Osteoblast (primary cell): ENCODE data around the gene TIMM44. TPM values are rescaled to one million over a fixed set of nuclear protein-coding genes. Genes with fewer than 3 reads are reported as not detected.

Experiments
- DNase-seq: peaks from one replicate; pipeline ENCODE4 v3.0.0; 2011; ENCODE audit warnings: low spot score, mixed read lengths; ENCODE audit not compliant: insufficient read length; ENCODE audit errors: missing footprints
- H2AFZ ChIP-seq: 2 replicates; pipeline ENCODE4 v1.6.0; 2011; ENCODE audit warnings: mild to moderate bottlenecking, low read length
- H3K27ac ChIP-seq: 2 replicates; pipeline ENCODE4 v1.5.1; 2011; ENCODE audit warnings: mild to moderate bottlenecking, low read depth, low read length, moderate library complexity
- H3K27me3 ChIP-seq: 2 replicates; pipeline ENCODE4 v1.6.0; 2012; ENCODE audit warnings: mild to moderate bottlenecking, control low read depth, inconsistent platforms, low read length, moderate library complexity; ENCODE audit not compliant: insufficient read depth
- H3K36me3 ChIP-seq: 2 replicates; pipeline ENCODE4 v1.5.1; 2011; ENCODE audit warnings: mild to moderate bottlenecking, low read length, control low read depth, moderate library complexity; ENCODE audit not compliant: insufficient read depth
- H3K4me1 ChIP-seq: 2 replicates; pipeline ENCODE4 v1.5.1; 2011; ENCODE audit warnings: mild to moderate bottlenecking, low read length, control low read depth, moderate library complexity; ENCODE audit not compliant: insufficient read depth
- H3K4me2 ChIP-seq: 2 replicates; pipeline ENCODE4 v1.6.0; 2011; ENCODE audit warnings: mild to moderate bottlenecking, low read length; ENCODE audit not compliant: insufficient read depth
- H3K4me3 ChIP-seq: fragments of 200-600 bp; sonication (generic); 3 replicates; pipeline ENCODE4 v1.5.1; 2012; ENCODE audit warnings: mild to moderate bottlenecking, low read length, inconsistent platforms; ENCODE audit not compliant: insufficient read depth
- H3K79me2 ChIP-seq: 2 replicates; pipeline ENCODE4 v1.6.0; 2012; ENCODE audit warnings: mild to moderate bottlenecking, low read length, control low read depth, inconsistent platforms; ENCODE audit not compliant: insufficient read depth
- H3K9me3 ChIP-seq: 2 replicates; pipeline ENCODE4 v1.5.1; 2011; ENCODE audit warnings: low read depth, low read length, control low read depth
- H4K20me1 ChIP-seq: 2 replicates; pipeline ENCODE4 v1.6.0; 2012; ENCODE audit warnings: mild to moderate bottlenecking, low read length, control low read depth; ENCODE audit not compliant: insufficient read depth
- total RNA-seq: library from RNA; depleted of rRNA; stranded (reverse); fragments of >200 nt; gene quantifications from 2 replicates; pipeline ENCODE4 v1.2.3, GENCODE V29; 2012
- TF ChIP-seq, protein P1 (sequence below): IDR thresholded peaks from 2 replicates; pipeline ENCODE4 v1.5.1; 2011; ENCODE audit warnings: mild to moderate bottlenecking, low read depth, low read length, moderate library complexity; ENCODE audit errors: extremely low read depth

The TIMM44 gene
- total RNA-seq, 1 donor, result 52.5 TPM

DNA sequence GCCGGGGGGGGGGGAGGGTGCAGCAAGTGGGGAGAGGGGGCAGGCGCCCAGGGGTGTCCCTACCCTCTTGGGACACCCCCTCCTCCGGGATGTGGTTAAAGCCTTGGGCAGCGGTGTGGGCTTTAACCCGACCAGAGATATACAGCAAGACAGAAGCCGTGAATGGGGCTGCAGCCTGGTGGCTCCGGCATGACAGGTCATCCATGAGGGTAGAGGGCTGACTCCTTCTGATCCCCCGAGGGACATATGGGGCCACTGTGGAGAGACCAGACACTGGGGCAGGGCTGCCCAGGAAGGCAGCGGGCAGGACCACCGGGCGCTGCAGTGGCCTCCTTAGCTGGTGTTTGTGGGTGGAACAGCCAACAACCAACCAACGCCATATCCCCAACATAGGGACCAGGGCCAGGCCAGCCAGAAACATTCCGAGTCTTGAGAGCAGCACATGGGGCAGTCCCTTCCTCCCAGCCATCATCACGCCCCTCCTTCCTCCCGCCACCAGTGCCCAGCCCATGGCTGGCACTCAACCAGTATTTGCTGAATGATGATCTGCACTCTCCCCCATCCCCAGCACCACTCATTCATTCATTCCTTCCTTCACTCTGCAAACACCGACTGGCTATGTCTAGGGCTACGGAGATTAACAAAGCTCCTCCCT is 43.8 kb upstream of the TIMM44 start:
- Histone ChIP-seq H3K27me3 (no peaks in the 10 kb centered on the region), H3K27ac (peak overlapping the region; percentile 33), H2AFZ (no peak overlapping the region), H3K36me3 (peaks cover 61% of the 10 kb centered on the region), H3K79me2 (peaks cover 90% of the 10 kb centered on the region), H3K4me2 (no peak overlapping the region), H3K4me3 (no peak overlapping the region), H4K20me1 (peaks cover 73% of the 10 kb centered on the region), H3K9me3 (no peaks in the 10 kb centered on the region), H3K4me1 (peaks cover 16% of the 10 kb centered on the region)
- TF ChIP-seq, protein P1, sequence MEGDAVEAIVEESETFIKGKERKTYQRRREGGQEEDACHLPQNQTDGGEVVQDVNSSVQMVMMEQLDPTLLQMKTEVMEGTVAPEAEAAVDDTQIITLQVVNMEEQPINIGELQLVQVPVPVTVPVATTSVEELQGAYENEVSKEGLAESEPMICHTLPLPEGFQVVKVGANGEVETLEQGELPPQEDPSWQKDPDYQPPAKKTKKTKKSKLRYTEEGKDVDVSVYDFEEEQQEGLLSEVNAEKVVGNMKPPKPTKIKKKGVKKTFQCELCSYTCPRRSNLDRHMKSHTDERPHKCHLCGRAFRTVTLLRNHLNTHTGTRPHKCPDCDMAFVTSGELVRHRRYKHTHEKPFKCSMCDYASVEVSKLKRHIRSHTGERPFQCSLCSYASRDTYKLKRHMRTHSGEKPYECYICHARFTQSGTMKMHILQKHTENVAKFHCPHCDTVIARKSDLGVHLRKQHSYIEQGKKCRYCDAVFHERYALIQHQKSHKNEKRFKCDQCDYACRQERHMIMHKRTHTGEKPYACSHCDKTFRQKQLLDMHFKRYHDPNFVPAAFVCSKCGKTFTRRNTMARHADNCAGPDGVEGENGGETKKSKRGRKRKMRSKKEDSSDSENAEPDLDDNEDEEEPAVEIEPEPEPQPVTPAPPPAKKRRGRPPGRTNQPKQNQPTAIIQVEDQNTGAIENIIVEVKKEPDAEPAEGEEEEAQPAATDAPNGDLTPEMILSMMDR, result no peak
- DNase-seq, result peak; percentile 50

DNA sequence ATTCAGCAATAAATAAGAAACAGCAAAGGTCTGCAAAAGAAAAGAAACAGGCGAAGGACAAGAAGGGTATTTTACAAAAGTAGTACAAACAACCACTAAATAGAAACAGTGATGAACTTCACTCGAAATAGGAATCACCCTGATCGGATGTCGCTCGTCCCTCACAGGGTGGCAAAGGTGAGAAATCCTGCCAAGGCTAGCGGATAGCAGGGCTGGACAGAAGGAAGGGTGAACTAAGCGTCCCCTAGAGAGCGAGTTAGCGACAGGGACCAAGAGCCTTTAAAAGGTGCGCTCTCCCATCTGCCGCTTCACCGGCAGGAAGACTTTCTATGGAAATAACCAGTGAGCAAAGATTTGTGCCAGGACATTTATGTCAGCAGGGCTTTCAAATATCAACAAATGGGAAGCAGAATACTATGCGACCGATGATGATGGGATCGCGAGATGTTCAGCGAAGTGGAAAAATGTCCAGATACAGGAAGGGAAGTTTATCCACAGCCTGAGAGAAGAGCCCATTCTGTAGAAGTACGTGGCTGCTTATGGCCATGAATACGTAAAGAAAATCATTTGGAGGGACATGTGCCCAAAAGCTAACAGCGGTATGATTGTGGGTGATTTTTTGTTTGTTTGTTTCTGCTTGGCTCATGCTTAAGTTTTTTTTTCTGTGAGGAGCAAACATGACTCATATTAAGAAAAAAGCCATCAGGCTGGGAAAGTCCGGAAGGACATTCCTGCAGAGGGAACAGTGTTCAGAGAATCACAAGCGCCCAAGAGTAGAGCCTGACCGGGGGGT is 43.1 kb upstream of the TIMM44 start:
- Histone ChIP-seq H3K27ac (peak overlapping the region; percentile 11), H3K27me3 (no peaks in the 10 kb centered on the region), H3K79me2 (peaks cover 92% of the 10 kb centered on the region), H3K4me1 (peaks cover 16% of the 10 kb centered on the region), H3K4me3 (no peak overlapping the region), H3K4me2 (no peak overlapping the region), H3K9me3 (no peaks in the 10 kb centered on the region), H3K36me3 (peaks cover 66% of the 10 kb centered on the region), H2AFZ (no peak overlapping the region), H4K20me1 (peaks cover 78% of the 10 kb centered on the region)
- DNase-seq, result peak; percentile 92
- TF ChIP-seq, protein P1, result no peak

DNA sequence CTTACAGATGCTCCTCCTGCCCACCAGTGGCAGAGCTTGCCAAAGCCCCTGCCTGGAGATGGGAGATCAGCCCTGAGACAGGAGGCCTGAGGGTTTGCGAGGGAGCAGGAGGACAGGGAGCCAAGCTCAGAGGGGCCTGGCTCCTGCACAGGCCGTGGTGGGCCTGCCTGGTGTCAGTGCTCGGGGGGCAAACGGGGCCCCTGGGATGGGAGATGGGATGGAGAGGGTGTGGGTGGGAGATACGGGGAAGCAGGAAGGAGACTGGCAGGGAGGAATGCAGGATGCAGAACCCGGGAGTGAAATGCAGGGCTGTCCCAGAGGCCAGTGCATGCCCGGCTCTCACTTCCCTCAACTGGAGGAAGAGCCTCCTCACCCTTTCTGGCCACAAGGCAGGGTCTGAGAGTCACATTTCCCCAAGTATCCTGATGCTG is 42.0 kb upstream of the TIMM44 start:
- Histone ChIP-seq H3K4me2 (no peak overlapping the region), H3K9me3 (no peaks in the 10 kb centered on the region), H3K27ac (no peak overlapping the region), H2AFZ (no peak overlapping the region), H3K27me3 (no peaks in the 10 kb centered on the region), H3K4me3 (no peak overlapping the region), H4K20me1 (peaks cover 72% of the 10 kb centered on the region), H3K36me3 (peaks cover 62% of the 10 kb centered on the region), H3K79me2 (peaks cover 82% of the 10 kb centered on the region), H3K4me1 (peaks cover 16% of the 10 kb centered on the region)
- DNase-seq, result peak; percentile 67
- TF ChIP-seq, protein P1, result no peak
